Measurements from ENCODE around the gene CROCC2. TPM values are rescaled to one million over a fixed set of nuclear protein-coding genes. Genes with fewer than 3 reads are reported as not detected.

Gene CROCC2
- total RNA-seq, 1 donor, result not detected

- Histone ChIP-seq H3K4me3 (ENCODE audit: low read length) (no peak overlapping the region), H3K4me1 (ENCODE audit: insufficient read depth, low read length) (no peaks in the 10 kb centered on the region), H3K9me3 (ENCODE audit: low read depth, low read length) (no peaks in the 10 kb centered on the region), H3K27me3 (ENCODE audit: insufficient read depth, low read length) (no peaks in the 10 kb centered on the region)
These were observed 41.0 kb downstream of the CROCC2 start for GRCh38 chr2:240947176-240947575.

- Histone ChIP-seq H3K4me3 (ENCODE audit: low read length) (no peak overlapping the region), H3K9me3 (ENCODE audit: low read depth, low read length) (no peaks in the 10 kb centered on the region), H3K27me3 (ENCODE audit: insufficient read depth, low read length) (no peaks in the 10 kb centered on the region), H3K4me1 (ENCODE audit: insufficient read depth, low read length) (no peaks in the 10 kb centered on the region)
These were observed 41.5 kb downstream of the CROCC2 start for GRCh38 chr2:240947607-240948006.

- Histone ChIP-seq H3K4me1 (ENCODE audit: insufficient read depth, low read length) (no peaks in the 10 kb centered on the region), H3K9me3 (ENCODE audit: low read depth, low read length) (no peaks in the 10 kb centered on the region), H3K4me3 (ENCODE audit: low read length) (no peak overlapping the region), H3K27me3 (ENCODE audit: insufficient read depth, low read length) (no peaks in the 10 kb centered on the region)
These were observed 42.0 kb downstream of the CROCC2 start for GRCh38 chr2:240948086-240948485.

DNA sequence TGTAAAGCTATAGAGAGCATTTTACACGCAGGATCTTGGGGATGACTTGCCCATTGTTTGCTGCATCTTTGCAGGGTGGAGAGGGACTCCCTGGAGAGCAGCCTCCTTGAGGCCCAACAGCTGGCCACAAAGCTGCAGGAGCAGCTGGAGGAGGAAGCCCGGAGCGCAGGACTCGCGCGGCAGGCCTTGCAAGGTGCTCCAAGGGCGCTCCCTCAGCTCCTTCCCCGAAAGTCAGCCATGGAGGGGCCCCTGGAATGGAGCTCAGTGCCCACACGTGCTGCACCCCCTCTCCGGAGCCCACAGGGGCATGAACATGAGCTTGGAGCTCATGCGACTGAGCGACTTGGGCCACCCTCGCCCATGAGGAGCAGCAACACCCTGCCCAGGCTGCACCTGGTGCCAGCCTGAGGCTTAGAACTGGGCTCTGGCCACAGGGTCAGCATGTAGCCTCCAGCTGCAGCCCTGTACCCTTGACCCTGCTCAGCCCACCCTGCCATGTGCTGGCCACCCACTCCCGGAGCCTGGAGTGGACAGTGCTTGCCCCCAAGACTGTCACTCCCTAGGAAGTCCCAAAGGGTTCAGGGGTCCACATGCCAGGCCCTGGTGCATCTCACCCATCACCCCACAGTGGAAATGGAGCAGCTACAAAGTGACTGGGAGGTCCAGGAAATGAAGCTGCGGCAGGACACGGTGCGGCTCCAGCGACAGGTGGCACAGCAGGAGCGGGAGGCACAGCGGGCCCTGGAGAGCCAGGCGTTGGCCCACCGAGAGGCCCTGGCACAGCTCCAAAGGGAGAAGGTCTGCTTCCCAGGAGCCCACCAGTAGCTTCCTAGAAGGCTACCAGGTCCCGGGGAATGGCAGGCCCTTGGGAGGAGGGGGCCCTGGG lies 43.0 kb downstream of the CROCC2 start:
- H3K4me1 ChIP-seq (ENCODE audit: insufficient read depth, low read length), result no peaks in the 10 kb centered on the region
- no peaks in the 10 kb centered on the region for H3K9me3 ChIP-seq (ENCODE audit: low read depth, low read length)
- H3K4me3 ChIP-seq (ENCODE audit: low read length), result no peak overlapping the region
- H3K27me3 ChIP-seq (ENCODE audit: insufficient read depth, low read length), result no peaks in the 10 kb centered on the region

GRCh38 chr2:240949791-240950705 lies 43.9 kb downstream of the CROCC2 start:
- Histone ChIP-seq H3K4me3 (ENCODE audit: low read length) (no peak overlapping the region), H3K9me3 (ENCODE audit: low read depth, low read length) (no peaks in the 10 kb centered on the region), H3K4me1 (ENCODE audit: insufficient read depth, low read length) (no peaks in the 10 kb centered on the region), H3K27me3 (ENCODE audit: insufficient read depth, low read length) (no peaks in the 10 kb centered on the region)

DNA sequence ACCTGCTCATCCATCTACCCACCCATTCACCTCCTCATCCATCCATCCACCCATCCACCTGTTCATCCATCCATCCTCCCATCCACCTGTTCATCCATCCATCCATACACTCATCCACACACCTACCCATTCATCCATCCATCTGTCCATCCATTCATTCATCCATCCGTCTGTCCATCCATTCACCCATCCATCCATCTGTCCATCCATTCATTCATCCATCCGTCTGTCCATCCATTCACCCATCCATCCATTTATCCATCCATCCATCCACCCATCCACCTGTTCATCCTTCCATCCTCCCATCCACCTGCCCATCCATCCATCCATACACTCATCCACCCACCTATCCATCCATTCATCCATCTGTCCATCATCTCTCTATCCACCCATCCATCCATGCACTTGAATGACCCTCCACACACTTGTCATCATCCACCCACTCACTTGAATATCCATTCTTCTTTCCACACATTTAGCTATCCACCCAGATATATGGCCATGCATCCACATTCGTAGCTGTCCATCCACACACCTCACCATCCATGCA lies 45.0 kb downstream of the CROCC2 start:
- H3K9me3 ChIP-seq (ENCODE audit: low read depth, low read length), result no peaks in the 10 kb centered on the region
- H3K4me3 ChIP-seq (ENCODE audit: low read length), result no peak overlapping the region
- H3K4me1 ChIP-seq (ENCODE audit: insufficient read depth, low read length), result no peaks in the 10 kb centered on the region
- H3K27me3 ChIP-seq (ENCODE audit: insufficient read depth, low read length), result no peaks in the 10 kb centered on the region

DNA sequence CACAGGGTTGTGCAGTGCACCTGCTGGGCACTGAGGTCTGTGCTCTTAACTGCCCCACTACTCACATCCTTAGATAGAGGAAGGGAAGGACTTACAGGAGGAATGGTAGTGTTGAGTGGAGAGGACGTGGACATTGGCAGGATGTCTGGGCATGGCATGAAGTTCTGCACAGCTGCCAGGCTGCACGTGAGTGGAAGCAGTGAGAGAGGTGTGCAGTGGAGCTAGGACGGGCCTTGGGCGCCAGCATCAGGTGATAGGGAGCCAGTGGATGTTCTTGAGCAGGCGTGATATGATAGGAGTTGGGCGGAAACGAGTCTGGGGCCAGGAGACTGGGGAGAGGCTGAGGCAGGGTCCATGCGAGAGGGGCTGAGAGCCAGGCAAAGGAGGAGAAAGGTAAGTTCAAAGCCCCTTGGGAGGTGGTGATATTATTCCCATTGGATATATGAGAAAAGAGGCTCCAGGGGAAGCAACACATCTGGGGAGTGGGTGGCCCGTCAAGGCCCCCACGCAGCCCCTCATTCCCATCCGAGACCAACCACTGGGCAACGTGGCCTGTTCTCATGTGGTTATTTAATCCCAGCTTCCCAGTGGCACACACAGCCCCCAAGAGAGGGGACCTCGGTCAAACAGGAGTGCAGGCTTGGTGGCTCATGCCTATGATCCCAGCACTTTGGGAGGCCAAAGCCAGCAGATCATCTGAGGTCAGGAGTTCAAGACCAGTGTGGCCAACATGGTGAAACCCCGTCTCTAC lies 46.5 kb downstream of the CROCC2 start:
- H3K4me3 ChIP-seq (ENCODE audit: low read length), result no peak overlapping the region
- no peaks in the 10 kb centered on the region for H3K27me3 ChIP-seq (ENCODE audit: insufficient read depth, low read length)
- H3K9me3 ChIP-seq (ENCODE audit: low read depth, low read length), result no peaks in the 10 kb centered on the region
- H3K4me1 ChIP-seq (ENCODE audit: insufficient read depth, low read length), result no peaks in the 10 kb centered on the region

GRCh38 chr2:240953426-240954410 lies 47.6 kb downstream of the CROCC2 start:
- Histone ChIP-seq H3K9me3 (ENCODE audit: low read depth, low read length) (no peaks in the 10 kb centered on the region), H3K4me1 (ENCODE audit: insufficient read depth, low read length) (no peaks in the 10 kb centered on the region), H3K4me3 (ENCODE audit: low read length) (no peak overlapping the region), H3K27me3 (ENCODE audit: insufficient read depth, low read length) (no peaks in the 10 kb centered on the region)

DNA sequence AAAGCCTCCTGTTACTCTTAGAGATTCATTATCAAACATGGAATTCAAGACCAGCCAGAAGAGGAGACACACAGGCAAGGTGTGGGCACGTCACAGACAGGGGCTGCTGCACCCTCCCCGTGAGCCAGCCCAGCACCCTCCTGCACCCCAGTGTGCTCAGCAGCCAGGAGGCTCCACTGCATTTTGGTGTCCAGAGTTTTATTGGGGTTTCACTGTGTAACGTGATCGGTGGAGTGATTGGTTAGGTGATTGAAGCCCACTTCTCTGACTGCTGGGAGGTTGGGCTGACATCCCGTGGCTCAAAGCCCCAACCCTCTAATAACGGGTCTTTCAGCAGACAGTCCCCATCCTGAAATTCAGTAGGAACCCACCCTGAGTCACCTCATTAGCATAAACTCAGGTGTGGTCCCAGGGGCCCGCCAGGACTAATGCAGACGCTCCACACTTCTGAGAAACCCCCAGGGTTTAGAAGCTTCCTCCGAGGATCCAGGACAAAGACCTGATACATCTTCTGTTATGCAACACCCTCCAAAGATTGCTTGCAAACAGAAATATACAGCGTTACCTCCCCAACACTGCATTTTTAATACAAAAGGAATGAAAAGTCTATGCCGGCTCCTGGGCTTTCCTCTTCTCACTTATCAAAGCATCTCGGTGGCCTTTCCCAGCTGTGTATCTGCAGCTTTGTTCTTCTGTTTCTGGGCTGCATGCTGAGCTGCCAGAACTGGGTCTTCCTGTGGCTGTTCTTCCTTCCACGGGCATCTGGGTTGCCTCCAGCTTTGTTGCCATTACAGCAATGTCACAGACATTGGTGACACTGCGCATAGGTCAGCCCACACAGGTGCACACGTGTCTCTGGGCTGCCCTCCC lies 48.5 kb downstream of the CROCC2 start:
- H3K9me3 ChIP-seq (ENCODE audit: low read depth, low read length), result no peaks in the 10 kb centered on the region
- no peaks in the 10 kb centered on the region for H3K4me1 ChIP-seq (ENCODE audit: insufficient read depth, low read length)
- H3K4me3 ChIP-seq (ENCODE audit: low read length), result no peak overlapping the region
- H3K27me3 ChIP-seq (ENCODE audit: insufficient read depth, low read length), result no peaks in the 10 kb centered on the region

- peaks cover 6% of the 10 kb centered on the region for H3K4me1 ChIP-seq (ENCODE audit: insufficient read depth, low read length)
- no peaks in the 10 kb centered on the region for H3K9me3 ChIP-seq (ENCODE audit: low read depth, low read length)
- no peak overlapping the region for H3K4me3 ChIP-seq (ENCODE audit: low read length)
- H3K27me3 ChIP-seq (ENCODE audit: insufficient read depth, low read length), result no peaks in the 10 kb centered on the region
These were observed 49.4 kb downstream of the CROCC2 start for GRCh38 chr2:240955306-240956170.

- H3K27me3 ChIP-seq (ENCODE audit: insufficient read depth, low read length), result no peaks in the 10 kb centered on the region
- H3K4me1 ChIP-seq (ENCODE audit: insufficient read depth, low read length), result peaks cover 6% of the 10 kb centered on the region
- H3K4me3 ChIP-seq (ENCODE audit: low read length), result no peak overlapping the region
These were observed 50.2 kb downstream of the CROCC2 start for GRCh38 chr2:240956171-240956934.

More at GRCh38 chr2:240956171-240956934, 50.2 kb downstream of the CROCC2 start:
- no peaks in the 10 kb centered on the region for H3K9me3 ChIP-seq (ENCODE audit: low read depth, low read length)

Measured in mononuclear cell (primary cell).